NCI-H2107 (cell line): Measurements from ENCODE around the gene ALK.

Source experiments
- DNase-seq: peaks from one replicate; lab custom pipeline; 2025; lab: John Stamatoyannopoulos, UW

ALK gene

GRCh38 chr2:29714333-29714732 lies 207.1 kb downstream of the ALK start:
- no peak for DNase-seq

DNA sequence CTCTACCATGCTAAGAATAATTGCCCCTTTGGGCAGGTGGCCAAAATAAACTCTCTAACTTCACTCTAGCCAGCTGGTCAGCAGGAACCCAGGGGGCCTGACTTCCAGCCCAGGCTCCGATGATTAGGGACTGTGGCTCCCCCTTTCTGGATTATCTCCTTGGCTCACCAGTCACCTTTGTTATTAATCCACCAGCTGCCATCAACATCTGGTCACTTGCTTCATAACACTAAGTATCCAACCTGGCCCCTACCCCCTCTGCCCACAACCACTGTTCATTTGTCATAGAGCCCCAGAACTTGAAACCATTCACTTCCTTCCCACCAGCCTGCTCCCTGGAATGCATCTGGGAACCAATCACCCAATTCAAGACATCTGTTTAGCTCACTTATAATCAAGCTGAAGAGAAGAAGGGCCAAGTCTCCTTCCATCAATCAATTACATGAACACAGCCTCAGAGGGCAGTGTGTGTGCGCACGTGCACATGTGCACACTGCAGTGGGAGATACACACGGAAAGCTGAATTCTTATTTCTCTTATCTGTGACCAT lies 215.1 kb downstream of the ALK start:
- no peak for DNase-seq

GRCh38 chr2:29705616-29706015 lies 215.8 kb downstream of the ALK start:
- DNase-seq: no peak

- no peak for DNase-seq
These were observed 218.1 kb downstream of the ALK start for GRCh38 chr2:29703336-29703735.

DNA sequence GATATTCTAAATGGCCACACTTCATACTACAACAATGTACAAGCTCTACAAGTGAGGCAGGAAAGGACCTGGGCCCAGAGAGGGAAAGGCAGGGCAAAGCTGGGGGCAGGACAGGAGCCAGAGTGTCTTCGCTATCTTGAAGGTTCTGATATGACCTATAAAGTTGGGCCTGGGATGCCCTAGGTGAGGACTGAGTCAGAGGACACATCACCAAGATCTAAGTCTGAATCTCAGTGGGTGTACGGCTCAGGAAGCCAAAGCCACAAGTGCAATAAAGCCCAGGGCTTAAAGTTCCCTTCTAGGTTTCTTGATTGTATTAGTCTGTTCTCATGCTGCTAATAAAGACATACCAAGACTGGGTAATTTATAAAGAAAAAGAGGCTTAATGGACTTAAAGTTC lies 219.1 kb downstream of the ALK start:
- no peak for DNase-seq

GRCh38 chr2:29700560-29700959 lies 220.8 kb downstream of the ALK start:
- no peak for DNase-seq

DNA sequence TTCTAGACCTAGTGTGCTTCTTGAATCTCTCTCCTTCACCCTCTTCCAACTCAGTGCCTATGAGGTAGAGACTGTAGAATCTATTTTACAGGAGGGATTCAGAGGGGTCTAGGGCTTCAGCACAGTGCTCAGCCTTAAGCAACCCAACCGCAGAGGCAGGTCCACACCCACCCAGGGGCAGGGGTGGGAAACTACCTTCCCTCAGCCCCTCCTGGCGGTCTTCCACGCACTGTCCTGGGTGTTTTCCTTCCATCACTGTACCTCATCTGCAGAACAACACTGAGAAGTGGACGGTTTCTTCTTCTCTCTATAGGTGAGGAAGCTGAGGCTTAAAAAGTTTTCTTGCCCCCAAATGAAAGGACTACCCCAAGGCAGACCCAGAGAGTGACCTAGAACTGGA lies 222.3 kb downstream of the ALK start:
- DNase-seq: no peak

DNA sequence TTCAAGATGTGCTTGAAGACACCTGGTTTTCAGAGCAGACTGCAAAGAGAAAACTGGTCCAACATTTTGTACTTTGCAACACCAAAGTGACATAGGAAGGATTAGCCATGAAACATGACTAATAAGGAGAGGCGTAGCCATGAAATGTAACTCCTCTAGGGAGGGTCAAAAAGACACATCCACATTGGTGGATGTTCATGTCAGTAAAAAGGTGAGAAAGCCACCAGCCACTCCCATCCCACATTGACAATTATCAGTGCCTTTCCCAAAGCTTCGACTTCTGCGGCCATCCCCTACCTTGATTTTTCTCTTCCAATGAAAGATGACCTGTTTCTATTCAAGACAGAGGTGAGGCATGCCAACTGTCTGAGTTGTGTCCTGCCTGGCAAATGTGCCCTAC lies 223.2 kb downstream of the ALK start:
- no peak for DNase-seq

DNA sequence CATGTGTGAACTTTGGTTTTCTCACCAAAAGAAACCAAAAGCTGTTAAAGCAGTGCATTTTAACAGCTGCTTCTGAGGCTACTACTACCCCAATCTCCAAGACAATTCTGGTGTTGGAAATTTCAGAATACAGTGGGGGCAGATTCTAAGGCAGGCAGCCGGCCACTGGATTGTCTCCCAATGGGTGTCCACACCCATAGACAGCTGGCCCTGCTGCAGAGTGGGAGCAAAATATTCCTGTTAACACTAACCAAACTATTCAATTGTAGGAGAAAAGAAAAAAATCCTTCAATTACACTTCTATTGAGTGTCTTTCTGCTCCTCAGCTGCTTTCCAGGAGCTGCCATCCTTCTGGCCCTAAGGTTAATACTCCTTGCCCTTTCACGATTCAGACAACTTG lies 223.7 kb downstream of the ALK start:
- no peak for DNase-seq

- no peak for DNase-seq
These were observed 224.2 kb downstream of the ALK start for GRCh38 chr2:29697181-29697580.

GRCh38 chr2:29694741-29695140 lies 226.6 kb downstream of the ALK start:
- no peak for DNase-seq

DNA sequence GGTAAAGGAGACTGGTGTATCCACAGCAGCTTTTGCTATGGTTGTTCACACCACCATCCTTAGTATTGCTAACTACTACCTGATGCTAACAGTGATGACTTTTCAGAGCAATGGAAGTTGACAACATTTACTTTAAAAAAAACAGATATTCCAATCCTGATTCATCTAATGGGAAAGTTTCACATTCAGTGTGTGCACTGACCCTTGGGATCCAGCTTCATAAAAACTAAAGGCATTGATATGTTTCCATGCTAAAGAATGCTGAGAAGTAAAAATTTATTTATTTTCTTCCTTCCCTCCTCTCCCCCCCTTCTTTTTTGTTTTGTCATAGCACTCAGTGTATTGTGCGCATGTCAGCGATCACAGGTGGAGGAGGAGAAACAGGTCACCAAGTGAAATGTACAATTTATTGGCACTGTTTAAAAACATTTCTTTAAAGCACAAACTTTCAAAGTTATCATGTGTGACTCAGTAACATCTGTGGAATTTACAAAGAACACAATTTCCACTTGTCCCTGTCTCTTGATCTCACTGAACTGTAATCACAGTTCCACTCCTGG lies 229.9 kb downstream of the ALK start:
- DNase-seq: no peak

DNA sequence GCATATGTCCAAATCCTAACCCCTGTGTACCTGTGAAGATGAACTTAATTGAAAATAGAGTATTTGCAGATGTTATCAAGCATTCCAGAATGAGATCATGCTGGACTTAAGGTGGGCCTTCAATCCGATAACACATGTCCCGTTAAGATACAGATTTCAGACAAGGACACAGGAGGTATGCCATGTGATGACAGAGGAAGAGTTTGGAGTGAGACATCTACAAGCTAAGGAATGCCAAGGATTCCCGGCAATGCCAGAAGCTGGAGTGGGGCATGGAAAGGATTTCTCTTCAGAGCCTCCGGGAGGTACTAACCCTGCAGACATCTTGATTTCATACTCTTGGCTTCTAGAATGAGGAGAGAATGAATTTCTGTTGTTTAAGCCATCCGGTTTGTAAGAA lies 231.7 kb downstream of the ALK start:
- no peak for DNase-seq

- DNase-seq: no peak
These were observed 233.0 kb downstream of the ALK start for GRCh38 chr2:29688429-29688828.

DNA sequence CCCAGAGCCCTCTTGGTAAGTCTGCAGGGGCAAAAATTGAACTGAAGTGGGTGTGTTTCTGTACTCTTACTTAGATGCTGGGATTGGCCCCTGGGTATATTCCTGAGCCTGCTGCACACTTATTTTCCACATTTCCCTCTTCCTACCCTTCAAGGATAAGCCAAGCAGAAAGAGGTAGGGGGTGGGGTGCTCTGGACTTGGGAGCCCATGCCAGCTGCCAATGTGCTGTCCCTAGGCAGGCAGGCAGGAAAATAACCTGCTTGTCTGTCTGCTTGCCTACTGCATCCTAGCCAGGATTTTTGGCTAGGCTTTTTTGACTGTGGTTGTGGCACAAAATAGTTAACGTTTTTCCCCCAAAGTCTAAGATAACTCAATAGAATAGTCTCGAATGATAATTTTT lies 234.3 kb downstream of the ALK start:
- DNase-seq: no peak

- DNase-seq: no peak
These were observed 244.4 kb downstream of the ALK start for GRCh38 chr2:29676886-29677453.

DNA sequence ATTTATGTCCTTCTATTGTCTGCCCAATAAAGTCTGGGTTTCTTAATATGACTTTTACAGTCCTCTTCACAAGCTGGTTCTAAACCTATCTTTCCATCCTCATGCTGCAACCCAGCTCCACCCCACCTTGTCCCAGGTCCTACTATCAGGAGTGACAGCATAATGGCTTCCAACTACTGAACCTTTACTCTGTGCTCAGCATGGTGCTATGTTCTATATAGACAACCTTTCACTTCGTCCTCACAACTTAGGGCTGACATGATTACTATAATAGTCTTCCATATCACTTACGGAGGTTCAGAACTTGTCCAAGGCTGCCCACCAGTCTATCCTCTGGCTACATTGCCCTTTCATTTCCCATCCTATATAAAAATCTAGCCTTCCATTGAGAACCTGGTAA lies 256.8 kb downstream of the ALK start:
- DNase-seq: no peak

DNA sequence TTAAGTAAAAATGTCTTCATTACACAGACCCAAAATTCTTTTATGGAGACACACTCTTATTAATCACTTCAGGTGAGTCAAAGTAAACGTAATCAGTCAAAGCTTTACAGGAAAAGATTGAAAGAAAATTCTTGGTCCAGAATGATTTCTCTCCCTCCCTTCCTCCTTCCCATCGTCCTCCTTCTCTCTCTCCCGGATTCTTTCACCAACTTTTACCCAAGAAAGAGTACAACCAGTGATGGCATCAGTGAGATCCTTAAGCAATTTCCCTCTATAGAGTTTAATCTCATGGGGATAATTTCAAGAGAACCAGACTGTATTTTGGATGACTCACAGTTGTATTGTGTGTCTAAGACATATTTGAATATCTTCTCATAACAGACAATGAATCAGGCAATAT lies 258.1 kb downstream of the ALK start:
- DNase-seq: no peak

DNA sequence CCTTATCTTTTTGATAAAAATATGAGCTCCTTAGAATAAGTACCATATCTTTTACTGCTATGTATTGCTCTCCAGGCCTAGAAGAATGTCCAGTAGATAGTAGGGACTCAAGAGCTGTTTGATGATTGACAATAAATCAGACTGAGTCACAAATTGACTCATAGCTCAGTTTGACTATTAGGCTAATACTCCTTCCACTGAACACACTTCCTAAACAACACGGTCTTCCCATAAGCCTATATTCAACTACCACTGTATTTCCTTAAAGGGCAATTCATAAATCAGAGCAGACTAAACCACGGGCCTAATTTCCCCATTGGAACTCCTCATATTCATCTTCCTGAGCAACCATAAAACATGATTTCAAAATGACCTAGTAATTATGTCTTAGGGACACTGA lies 258.5 kb downstream of the ALK start:
- no peak for DNase-seq

GRCh38 chr2:29660201-29660600 lies 261.2 kb downstream of the ALK start:
- no peak for DNase-seq

DNA sequence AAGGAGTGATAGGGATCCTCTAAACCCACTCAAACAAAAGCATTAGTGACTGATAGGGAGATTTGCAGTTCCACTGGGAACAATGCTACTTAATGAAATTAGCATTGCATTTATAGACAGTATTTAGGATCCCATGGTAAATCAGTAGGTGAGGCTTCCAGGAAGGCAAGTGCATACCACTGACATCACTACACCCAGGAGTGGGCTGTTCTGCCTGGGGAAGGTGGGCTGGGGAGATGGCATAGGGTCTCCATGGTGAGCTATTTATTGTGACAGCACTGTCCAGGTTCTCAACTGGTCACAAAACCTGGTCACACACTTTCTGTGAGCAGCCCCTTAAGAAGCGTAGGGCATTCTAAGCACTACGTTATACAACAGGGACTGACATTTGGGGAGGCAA lies 262.2 kb downstream of the ALK start:
- DNase-seq: no peak

- DNase-seq: no peak
These were observed 263.7 kb downstream of the ALK start for GRCh38 chr2:29657674-29658073.

DNA sequence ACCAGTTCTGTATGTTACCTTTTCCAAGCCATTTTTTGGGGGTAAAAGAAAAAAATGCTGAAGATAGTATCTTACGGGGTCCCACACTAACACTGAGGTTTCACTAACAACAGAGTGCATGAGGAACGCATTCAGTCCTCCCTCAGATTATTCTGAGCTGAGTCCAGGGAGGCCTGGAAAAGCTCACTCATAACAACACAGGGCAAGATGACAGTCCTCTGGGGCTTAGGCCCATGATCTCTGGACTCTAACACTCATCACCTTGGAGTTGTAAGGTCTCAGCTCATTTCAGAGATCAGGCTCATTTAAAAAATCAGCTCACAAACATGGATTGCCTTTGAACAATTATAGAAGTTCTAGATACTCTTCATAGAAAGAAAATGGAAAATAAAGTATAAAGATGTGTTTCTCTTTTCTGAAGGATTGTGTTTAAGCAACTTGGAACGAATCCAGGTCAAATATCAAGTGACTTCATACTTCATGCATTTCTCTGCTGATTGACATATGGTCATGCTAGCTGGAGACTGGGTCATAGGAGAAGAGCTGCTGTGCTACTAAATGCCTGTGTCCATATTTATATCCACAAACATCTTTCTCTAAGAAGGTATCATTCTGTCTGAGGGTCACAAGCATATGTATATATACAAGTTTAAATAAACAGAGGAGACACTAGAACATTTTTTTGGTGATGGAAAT lies 265.8 kb downstream of the ALK start:
- DNase-seq: no peak

GRCh38 chr2:29650631-29651097 lies 270.7 kb downstream of the ALK start:
- DNase-seq: no peak
